Spleen (tissue), 11 donors: ENCODE data around the gene UGT2A1. TPM values are rescaled to one million over a fixed set of nuclear protein-coding genes. Genes with fewer than 3 reads are reported as not detected.

ENCODE experiments used
- DNase-seq: peaks from one replicate; pipeline ENCODE4 v3.0.0-alpha.2; 2020
- H3K27ac ChIP-seq, 8 donors: fragments of 200-600 bp; sonication (generic) in 7 of 8; 1 replicate in 4 of 8; 2 replicates in 4 of 8; pipeline versions ENCODE4 v1.5.0 to v1.8.0; 2016 to 2021; ENCODE audit warnings: inconsistent platforms in 4 of 8, mild to moderate bottlenecking in 4 of 8, moderate library complexity in 1 of 8
- H3K27me3 ChIP-seq, 7 donors: fragments of 200-600 bp; sonication (generic) in 6 of 7; replicated peaks in 1 of 7; 1 replicate in 4 of 7; 2 replicates in 3 of 7; pipeline versions ENCODE4 v1.5.0 to v1.8.0; 2016 to 2021; ENCODE audit warnings: inconsistent platforms in 3 of 7, mild to moderate bottlenecking in 1 of 7
- H3K36me3 ChIP-seq, 6 donors: fragments of 200-600 bp; sonication (generic) in 5 of 6; 1 replicate in 4 of 6; 2 replicates in 2 of 6; pipeline versions ENCODE4 v1.5.0 to v1.8.0; 2016 to 2021; ENCODE audit warnings: inconsistent platforms in 2 of 6
- H3K4me1 ChIP-seq, 6 donors: fragments of 200-600 bp; sonication (generic) in 5 of 6; 1 replicate in 3 of 6; 2 replicates in 3 of 6; pipeline versions ENCODE4 v1.5.0 to v1.8.0; 2016 to 2021; ENCODE audit warnings: inconsistent platforms in 3 of 6
- H3K4me3 ChIP-seq, 8 donors: fragments of 200-600 bp; sonication (generic) in 7 of 8; 1 replicate in 4 of 8; 2 replicates in 4 of 8; pipeline versions ENCODE4 v1.5.0 to v1.8.0; 2016 to 2021; ENCODE audit warnings: inconsistent platforms in 4 of 8, mild to moderate bottlenecking in 4 of 8, moderate library complexity in 2 of 8
- H3K9me3 ChIP-seq, 8 donors: fragments of 200-600 bp; sonication (generic) in 7 of 8; 1 replicate in 4 of 8; 2 replicates in 4 of 8; pipeline versions ENCODE4 v1.5.0 to v1.8.0; 2016 to 2021; ENCODE audit warnings: inconsistent platforms in 4 of 8
- CTCF ChIP-seq, 11 experiments: fragments of 200-600 bp in 7 of 11; fragments of 450-650 bp in 4 of 11; sonication (generic) in 4 of 11; IDR thresholded peaks in 8 of 11; conservative IDR thresholded peaks in 3 of 11; 1 replicate in 7 of 11; 2 replicates in 4 of 11; pipeline versions ENCODE4 v1.4.0 to v1.8.0; 2016 to 2021; ENCODE audit warnings: antibody characterized with exemption in 11 of 11, inconsistent platforms in 4 of 11, mild to moderate bottlenecking in 1 of 11
- POLR2A ChIP-seq, 3 donors: fragments of 450-650 bp; IDR thresholded peaks; one replicate each; pipeline ENCODE4 v1.5.1; 2017; ENCODE audit warnings: antibody characterized with exemption in 3 of 3, mild to moderate bottlenecking in 1 of 3
- POLR2AphosphoS5 ChIP-seq, 3 donors: sonication (generic); formaldehyde crosslinking; IDR thresholded peaks; one replicate each; pipeline ENCODE4 v1.5.1; 2017; ENCODE audit warnings: antibody characterized with exemption in 3 of 3
- WGBS, 5 donors: extraction: QIAGEN DNeasy Blood & Tissue Kit in 3 of 5; methylation state at CpG; one replicate each; pipeline versions ENCODE4 v1.1.5 to v1.1.7; 2013 to 2018; 5-methylcytosine and 5-hydroxymethylcytosine counted together
- intact Hi-C: fragments of 100-400 bp; cut with DNase I; formaldehyde crosslinking; loops from one replicate; pipeline ENCODE4 v1.15.0; 2023; ENCODE audit warnings: low total_unique reads
- polyA plus RNA-seq, 3 donors: library from polyadenylated mRNA; stranded (reverse); fragments of 200-250 nt; gene quantifications; one replicate each; pipeline ENCODE4 v1.2.1, GENCODE V29; 2013
- total RNA-seq, 7 donors: library from RNA; depleted of rRNA in 3 of 7; stranded (reverse); fragments of >200 nt in 3 of 7; fragmentation: NEBNext Ultra II Directional in 4 of 7; extraction: Animal tissue kit (Norgen Biotek cat#: 25700) in 4 of 7; gene quantifications; one replicate each; pipeline versions ENCODE4 v1.1.0 to v1.2.1, GENCODE V29; 2016 to 2021
- donor health status: healthy with polysubstance abuse.
- donor health status: DM: no; HTN: no; CAD: no; lungs with moderate emphysema.
- donor health status: DM: no; HTN: no; CAD: no.
- donor health status: Bipolar disorder and iron deficiency.
- donor health status: healthy.
- donor health status: DM: no; HTN: no; CAD: no.
- donor health status: DM: yes; HTN: yes; CAD: no.

Gene UGT2A1
- total and polyA plus RNA-seq, 10 donors: not detected

DNA sequence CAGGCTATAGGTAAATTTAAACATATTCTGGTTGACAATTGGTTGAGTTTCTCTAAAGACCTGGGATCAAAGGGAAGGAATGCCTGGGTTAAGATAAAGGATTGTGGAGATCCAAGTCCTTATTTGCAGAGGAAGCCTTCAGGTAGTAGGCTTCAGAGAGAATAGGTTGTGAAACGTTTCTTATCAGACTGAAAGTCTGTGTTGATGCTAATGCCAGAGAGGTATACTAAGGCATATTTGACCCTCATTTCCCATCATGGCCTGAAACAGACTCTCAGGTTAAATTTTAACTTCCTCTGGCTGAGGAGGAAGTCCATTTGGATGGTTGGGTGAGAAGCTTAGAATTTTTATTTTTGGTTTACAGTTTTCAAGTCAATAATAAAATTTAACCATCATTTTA is 61.7 kb downstream of the UGT2A1 start:
- intact Hi-C loops: no loop called here
- no peak overlapping the region for H3K4me3 ChIP-seq
- TF ChIP-seq POLR2A (IDR thresholded peaks at IDR 0.05) (no peak), POLR2AphosphoS5 (IDR thresholded peaks at IDR 0.05) (no peak), CTCF (IDR thresholded peaks at IDR 0.05 in 8 of 11, conservative IDR thresholded peaks at IDR 0.05 in 3 of 11) (no peak)
- WGBS, 5 donors: 32 to 54% (median 40%) methylated on average over 1 of the region's 1 CpG
- no peak overlapping the region for H3K27ac ChIP-seq
- H3K9me3 ChIP-seq: no peaks in the 10 kb centered on the region
- no peaks in the 10 kb centered on the region for H3K27me3 ChIP-seq
- H3K36me3 ChIP-seq: no peaks in the 10 kb centered on the region
- no peak for DNase-seq
- H3K4me1 ChIP-seq: no peaks in the 10 kb centered on the region

DNA sequence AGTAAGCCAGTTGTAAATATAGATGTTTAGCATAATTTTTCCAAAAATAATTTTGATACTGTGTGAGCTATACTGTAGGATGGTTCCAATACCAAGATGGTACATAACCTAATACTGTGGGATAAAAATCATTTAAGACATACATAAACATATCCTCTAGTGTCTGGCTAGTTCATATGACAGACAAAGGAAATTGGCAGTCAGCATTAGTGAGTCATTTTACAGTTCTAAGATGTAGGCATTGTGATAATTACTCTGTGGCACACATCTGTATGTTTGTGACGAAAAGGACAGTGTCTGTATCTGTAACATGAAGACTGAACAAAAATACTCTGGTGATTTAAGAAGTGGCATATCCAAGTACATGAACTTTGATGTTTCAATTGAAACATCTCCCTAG is 63.2 kb downstream of the UGT2A1 start:
- no peaks in the 10 kb centered on the region for H3K4me1 ChIP-seq
- intact Hi-C loops: no loop called here
- TF ChIP-seq POLR2AphosphoS5 (IDR thresholded peaks at IDR 0.05) (no peak), POLR2A (IDR thresholded peaks at IDR 0.05) (no peak), CTCF (IDR thresholded peaks at IDR 0.05 in 8 of 11, conservative IDR thresholded peaks at IDR 0.05 in 3 of 11) (no peak)
- H3K27ac ChIP-seq: no peak overlapping the region
- WGBS, 5 donors: 46 to 90% (median 80%) methylated on average over 1 of the region's 1 CpG
- no peak overlapping the region for H3K4me3 ChIP-seq
- DNase-seq: no peak
- no peaks in the 10 kb centered on the region for H3K27me3 ChIP-seq
- no peaks in the 10 kb centered on the region for H3K9me3 ChIP-seq
- no peaks in the 10 kb centered on the region for H3K36me3 ChIP-seq

DNA sequence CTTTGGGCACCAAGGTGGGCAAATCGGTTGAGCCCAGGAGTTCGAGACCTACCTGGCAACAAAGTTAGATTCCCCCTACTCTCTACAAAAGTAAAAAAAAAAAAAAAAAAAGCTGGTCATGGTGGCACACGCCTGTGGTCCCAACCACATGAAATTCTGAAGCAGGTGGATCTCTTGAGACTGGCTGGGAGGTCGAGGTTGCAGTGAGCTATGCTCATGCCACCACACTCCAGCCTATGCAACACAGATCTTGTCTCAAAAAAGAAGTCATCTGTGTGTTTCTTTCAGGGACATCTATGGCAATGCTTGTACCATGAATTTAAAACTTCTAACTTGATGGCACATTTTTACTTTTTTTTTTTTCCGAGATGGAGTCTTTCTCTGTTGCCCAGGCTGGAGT is 68.9 kb downstream of the UGT2A1 start:
- no peak for DNase-seq
- intact Hi-C loops: no loop called here
- H3K4me3 ChIP-seq: no peak overlapping the region
- H3K36me3 ChIP-seq: no peaks in the 10 kb centered on the region
- no peaks in the 10 kb centered on the region for H3K4me1 ChIP-seq
- no peak for TF ChIP-seq POLR2AphosphoS5 (IDR thresholded peaks at IDR 0.05)
- no peak for TF ChIP-seq POLR2A (IDR thresholded peaks at IDR 0.05)
- no peak for TF ChIP-seq CTCF (IDR thresholded peaks at IDR 0.05 in 8 of 11, conservative IDR thresholded peaks at IDR 0.05 in 3 of 11)
- no peak overlapping the region for H3K27ac ChIP-seq
- WGBS, 5 donors: 63 to 81% (median 74%) methylated on average over 5 of the region's 5 CpGs
- no peaks in the 10 kb centered on the region for H3K9me3 ChIP-seq
- no peaks in the 10 kb centered on the region for H3K27me3 ChIP-seq

- no peaks in the 10 kb centered on the region for H3K9me3 ChIP-seq
- H3K4me3 ChIP-seq: no peak overlapping the region
- DNase-seq: no peak
- H3K4me1 ChIP-seq: no peaks in the 10 kb centered on the region
- H3K27me3 ChIP-seq: no peaks in the 10 kb centered on the region
- no peak overlapping the region for H3K27ac ChIP-seq
- no peak for TF ChIP-seq POLR2AphosphoS5 (IDR thresholded peaks at IDR 0.05)
- H3K36me3 ChIP-seq: no peaks in the 10 kb centered on the region
- 63 to 78% (median 69%) methylated on average over 2 of the region's 2 CpGs for WGBS, 5 donors
- intact Hi-C loops: no loop called here
These were observed 69.5 kb downstream of the UGT2A1 start for GRCh38 chr4:69583543-69583942.

GRCh38 chr4:69577245-69577644 is 75.8 kb downstream of the UGT2A1 start:
- intact Hi-C loops: no loop called here
- TF ChIP-seq CTCF (IDR thresholded peaks at IDR 0.05 in 8 of 11, conservative IDR thresholded peaks at IDR 0.05 in 3 of 11) (no peak), POLR2A (IDR thresholded peaks at IDR 0.05) (no peak)
- Histone ChIP-seq H3K9me3 (peaks cover 0 to 12% (median 2%) of the 10 kb centered on the region in 8 donors), H3K27me3 (no peaks in the 10 kb centered on the region), H3K36me3 (no peaks in the 10 kb centered on the region), H3K4me1 (no peaks in the 10 kb centered on the region), H3K4me3 (no peak overlapping the region), H3K27ac (no peak overlapping the region)
- 82 to 91% (median 87%) methylated on average over 1 of the region's 1 CpG for WGBS, 5 donors
- no peak for DNase-seq
